Measurements from ENCODE around the gene STK32B.
"Not testable (repeated sequence)": the region's sequence is repeated elsewhere in the genome, so short reads cannot be mapped to it uniquely, and the experiment has no call there.

Gene STK32B

GRCh38 chr4:5165420-5166369, 114.4 kb downstream of the STK32B start:
- DNase-seq, result no peak

GRCh38 chr4:5166377-5166776, 115.1 kb downstream of the STK32B start:
- no peak for DNase-seq

DNA sequence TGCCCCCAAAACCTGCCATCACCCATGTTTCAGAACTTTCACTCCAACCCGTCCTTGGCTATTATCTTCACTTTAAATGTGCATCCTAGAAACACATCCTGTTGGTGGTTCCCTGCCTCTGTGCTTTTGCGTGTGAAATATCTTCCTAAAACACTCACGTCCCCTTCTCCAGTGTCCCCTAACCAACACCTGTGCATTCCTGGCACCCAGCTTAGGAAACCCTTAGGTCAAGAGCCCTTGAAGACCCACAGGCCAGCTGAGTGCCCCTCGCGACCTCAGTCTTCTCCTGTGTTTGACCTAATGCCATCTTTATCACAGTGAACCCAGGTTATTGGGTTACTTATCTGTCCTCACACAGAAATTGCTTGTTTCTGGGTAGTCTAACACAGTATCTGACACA, 117.6 kb downstream of the STK32B start:
- no peak for DNase-seq

- not testable (repeated sequence) for DNase-seq
These were observed 124.6 kb downstream of the STK32B start for GRCh38 chr4:5175836-5176235.

GRCh38 chr4:5184606-5185005, 133.3 kb downstream of the STK32B start:
- no peak for DNase-seq

DNA sequence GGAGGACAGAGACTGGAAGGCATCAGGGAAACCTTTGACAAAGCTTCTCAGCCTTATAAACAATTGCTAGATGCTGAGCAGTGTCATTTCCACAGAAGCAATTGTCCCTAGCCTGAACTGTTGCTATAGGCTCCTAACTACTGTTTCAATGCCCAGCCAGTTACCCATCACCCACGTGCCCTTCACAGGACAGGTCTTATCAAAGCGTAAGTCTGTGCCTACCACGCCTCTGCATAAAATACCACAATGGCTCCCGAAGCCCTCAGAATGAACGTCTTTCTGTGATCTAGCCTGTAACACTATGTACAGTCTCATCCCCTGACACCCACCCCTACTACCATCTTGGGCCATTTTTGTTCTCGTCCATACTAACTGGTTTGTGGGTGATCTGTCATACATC, 134.3 kb downstream of the STK32B start:
- DNase-seq, result no peak

- no peak for DNase-seq
These were observed 135.2 kb downstream of the STK32B start for GRCh38 chr4:5186271-5187064.

GRCh38 chr4:5188130-5188529, 136.8 kb downstream of the STK32B start:
- DNase-seq, result no peak

DNA sequence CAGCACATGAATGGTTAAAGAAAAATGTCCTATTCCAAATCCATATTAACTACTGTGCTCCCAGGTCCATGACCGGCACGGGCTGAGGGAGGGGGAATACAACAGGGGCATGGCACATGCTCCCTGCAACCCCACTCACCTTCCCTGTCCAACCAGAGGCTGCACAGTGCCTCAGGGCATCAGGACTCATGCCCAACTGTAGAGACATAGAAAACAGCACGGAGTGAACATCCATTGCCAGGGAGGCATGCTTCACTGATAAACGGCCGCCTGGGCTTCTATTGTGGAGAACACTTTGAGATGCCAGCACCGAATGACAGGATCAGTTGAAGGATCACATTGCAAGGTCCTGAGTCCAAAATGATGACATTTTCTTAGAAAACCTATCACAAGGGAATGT, 140.6 kb downstream of the STK32B start:
- DNase-seq, result no peak

DNA sequence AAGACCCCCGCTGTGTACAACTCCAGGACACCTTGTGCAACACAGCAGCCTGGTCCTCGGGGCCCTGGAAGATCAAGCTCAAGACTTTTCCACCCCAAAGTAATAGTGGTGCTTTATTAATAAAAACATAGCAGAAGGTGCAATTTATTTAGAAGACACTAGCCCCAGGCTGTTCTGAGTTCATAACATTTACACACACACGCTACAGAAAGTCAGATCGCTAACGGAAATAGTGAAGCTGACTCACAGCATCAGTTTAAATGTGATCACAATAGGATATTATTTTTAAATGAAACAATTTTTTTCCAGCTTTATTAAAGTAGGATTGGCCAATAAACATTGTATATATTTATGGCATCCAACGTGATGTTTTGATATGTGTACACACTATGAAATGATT, 141.0 kb downstream of the STK32B start:
- DNase-seq, result no peak

DNA sequence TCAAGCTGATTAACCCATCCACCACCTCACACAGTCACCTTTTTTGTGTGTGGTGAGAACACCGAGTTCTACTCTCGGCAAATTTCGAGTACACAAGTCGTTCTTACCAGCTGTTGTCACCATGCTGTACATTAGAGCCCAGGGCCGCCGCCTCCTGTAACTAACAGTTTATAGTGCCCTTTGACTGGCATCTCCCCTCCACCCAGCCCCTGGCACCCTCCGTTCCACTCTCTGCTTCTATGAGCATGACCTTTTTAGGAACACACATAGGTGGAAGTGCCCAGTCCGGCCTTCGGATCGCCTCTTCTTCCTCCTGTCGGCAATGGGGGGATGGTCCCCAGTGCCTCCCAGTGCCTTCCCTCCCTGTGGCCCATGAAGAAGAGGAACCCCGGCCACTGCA, 141.4 kb downstream of the STK32B start:
- no peak for DNase-seq

GRCh38 chr4:5198656-5199541, 147.6 kb downstream of the STK32B start:
- DNase-seq, result no peak

- no peak for DNase-seq
These were observed 148.6 kb downstream of the STK32B start for GRCh38 chr4:5199912-5200311.

DNA sequence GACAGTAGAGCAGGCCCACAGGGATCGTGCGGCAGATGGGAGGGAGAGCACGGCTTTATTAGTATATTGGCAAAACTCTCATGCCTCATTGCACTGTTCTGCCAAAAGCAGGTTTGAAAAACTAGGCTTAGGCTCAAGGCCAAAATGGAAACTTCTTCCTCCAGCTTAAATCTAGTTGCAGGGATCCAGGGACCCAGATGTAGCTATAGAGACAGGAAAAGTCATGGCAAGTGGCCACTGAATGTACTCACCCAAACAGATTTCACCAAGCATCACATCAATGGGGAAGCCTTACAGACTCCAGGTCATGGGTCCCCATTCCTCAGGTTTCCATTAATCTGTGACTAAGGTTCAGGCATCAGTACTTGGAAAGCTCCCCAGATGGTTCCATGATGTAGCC, 149.2 kb downstream of the STK32B start:
- DNase-seq, result no peak

GRCh38 chr4:5203309-5203992, 152.2 kb downstream of the STK32B start:
- DNase-seq, result no peak

DNA sequence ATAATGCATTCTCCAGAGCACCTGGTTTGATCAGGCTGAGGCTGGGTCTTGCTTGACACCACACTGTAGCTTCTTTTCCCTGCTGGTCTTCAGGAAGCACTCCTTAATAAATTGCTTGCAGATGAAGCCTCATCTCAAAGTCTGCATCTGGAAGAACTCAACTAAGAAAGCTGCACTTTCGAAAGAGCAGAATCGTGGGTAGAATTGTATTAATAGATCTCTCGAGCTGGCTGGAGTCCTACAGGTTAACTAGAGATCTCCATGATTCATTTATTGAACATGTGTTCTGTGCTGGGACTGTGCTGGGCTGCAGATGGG, 152.7 kb downstream of the STK32B start:
- no peak for DNase-seq

- DNase-seq, result no peak
These were observed 153.5 kb downstream of the STK32B start for GRCh38 chr4:5204781-5205180.

DNA sequence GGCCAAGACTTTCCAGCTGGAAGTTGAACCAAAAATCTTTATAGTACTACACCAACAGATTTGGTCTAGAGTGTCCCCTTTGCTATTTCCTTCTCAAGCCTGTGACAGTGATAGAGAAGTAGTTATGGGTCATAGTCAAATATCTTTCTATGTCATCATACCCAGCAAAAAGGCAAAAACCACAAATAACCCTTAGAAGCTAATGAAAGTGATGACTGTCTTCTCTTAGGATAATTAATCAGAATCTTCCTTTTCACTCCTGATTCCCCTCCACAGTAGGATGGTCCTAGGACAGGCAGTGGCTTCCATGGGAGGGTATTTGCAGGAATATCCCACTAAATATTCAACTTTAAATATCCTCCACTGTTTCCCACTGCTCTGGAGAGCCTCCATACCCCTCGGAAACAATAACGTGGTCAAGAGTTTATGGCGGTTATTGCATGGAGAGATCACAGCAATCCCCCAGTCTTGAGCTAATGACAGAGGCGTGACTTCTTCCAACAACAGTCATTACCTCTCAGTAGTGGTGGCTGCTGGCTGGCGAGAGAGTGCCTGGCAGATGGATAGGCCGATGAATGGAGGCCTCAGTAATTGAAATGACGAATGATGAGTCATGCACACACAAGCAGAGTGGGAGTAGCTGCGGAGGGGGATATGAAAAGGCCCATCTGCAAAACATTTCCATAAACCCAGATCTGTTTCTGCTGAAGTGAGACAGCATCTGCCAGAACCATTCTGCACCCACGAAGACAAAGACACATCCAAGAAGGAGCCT, 154.9 kb downstream of the STK32B start:
- no peak for DNase-seq

DNA sequence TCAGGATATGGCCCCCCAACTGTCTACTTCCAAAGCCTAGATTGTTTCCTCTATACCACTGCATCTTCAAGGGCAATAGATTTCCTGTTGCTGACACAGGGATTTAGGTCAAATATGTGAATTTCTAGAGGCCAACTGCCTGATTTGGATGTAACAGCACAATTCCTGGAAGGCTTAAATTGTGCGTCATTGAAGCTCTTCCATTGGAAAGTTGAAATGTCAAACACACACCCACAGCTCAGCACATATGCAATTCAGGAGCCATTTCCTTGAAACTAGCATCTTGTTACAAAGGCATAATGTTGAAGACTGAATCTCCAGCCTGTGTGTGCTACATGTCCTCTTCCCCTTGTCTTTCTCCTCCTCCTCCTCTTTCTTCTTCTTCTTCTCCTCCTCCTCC, 158.6 kb downstream of the STK32B start:
- no peak for DNase-seq

GRCh38 chr4:5211282-5211839, 160.1 kb downstream of the STK32B start:
- no peak for DNase-seq

DNA sequence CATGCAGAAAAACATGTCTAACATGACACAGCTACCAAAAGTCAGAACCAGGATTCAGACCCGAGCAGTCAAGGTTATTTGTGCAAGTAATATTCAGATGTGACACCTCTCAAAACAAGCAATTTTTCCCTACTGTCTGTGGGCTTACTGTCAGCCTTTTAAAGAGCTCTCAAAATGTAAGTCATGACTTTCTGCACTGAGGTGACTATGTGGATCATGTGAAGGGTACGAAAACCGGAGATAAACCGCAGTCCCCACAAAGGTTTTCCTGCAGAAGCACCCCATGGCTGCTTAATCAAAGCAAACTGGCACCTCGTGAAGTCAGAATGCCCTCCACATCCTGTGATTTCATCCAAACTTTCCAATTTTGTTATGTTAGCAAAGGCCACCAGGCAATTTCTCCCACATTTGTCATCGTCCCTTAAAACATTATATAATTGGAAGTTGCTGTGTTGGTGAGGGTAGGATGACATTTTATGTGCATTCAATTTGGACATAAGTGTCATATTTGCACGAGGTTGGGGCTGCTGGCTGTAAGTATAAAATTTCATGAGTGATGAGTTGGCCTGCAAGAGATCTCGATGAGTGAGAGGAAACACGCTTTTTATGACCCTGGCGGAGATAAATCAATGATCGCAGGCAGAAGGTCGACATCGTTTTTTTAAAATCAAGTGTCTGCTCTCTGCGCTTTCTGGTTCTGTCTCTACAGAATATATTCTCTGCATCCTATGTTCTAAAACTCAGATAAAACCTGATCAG, 161.2 kb downstream of the STK32B start:
- DNase-seq, result no peak
